Ascending aorta (tissue), 2 donors: ENCODE measurements around the gene SIVA1. TPM values are rescaled to one million over a fixed set of nuclear protein-coding genes. Genes with fewer than 3 reads are reported as not detected.
A peak's percentile ranks its signal among the peaks of the same experiment; 100 is the strongest.

ENCODE experiments used
- DNase-seq, 2 donors: peaks; one replicate each; pipeline ENCODE4 v3.0.0-alpha.2; 2019; ENCODE audit warnings: low spot score in 2 of 2
- H3K27ac ChIP-seq, 2 donors: fragments of 200-600 bp; sonication (generic); one replicate each; pipeline ENCODE4 v1.5.1; 2016 to 2017; ENCODE audit warnings: mild to moderate bottlenecking in 1 of 2
- H3K27me3 ChIP-seq: fragments of 200-600 bp; sonication (generic); one replicate; pipeline ENCODE4 v1.5.1; 2017
- H3K36me3 ChIP-seq, 2 donors: fragments of 200-600 bp; sonication (generic); one replicate each; pipeline ENCODE4 v1.5.1; 2016
- H3K4me1 ChIP-seq, 2 donors: fragments of 200-600 bp; sonication (generic); one replicate each; pipeline ENCODE4 v1.5.1; 2016 to 2017; ENCODE audit warnings: mild to moderate bottlenecking in 1 of 2
- H3K4me3 ChIP-seq, 2 donors: fragments of 200-600 bp; sonication (generic); one replicate each; pipeline ENCODE4 v1.5.1; 2016 to 2017; ENCODE audit warnings: mild to moderate bottlenecking in 1 of 2
- H3K9me3 ChIP-seq, 2 donors: fragments of 200-600 bp; sonication (generic); one replicate each; pipeline ENCODE4 v1.5.1; 2016
- intact Hi-C: fragments of 100-400 bp; cut with DNase I; formaldehyde crosslinking; loops from one replicate; pipeline ENCODE4 v1.15.1; 2023
- total RNA-seq: library from RNA; depleted of rRNA; stranded (reverse); fragments of >200 nt; gene quantifications from one replicate; pipeline ENCODE4 v1.1.0, GENCODE V29; 2016
- TF ChIP-seq, protein P1 (sequence below), 3 experiments: fragments of 200-600 bp in 2 of 3; fragments of 450-650 bp in 1 of 3; sonication (generic) in 2 of 3; IDR thresholded peaks; one replicate each; pipeline ENCODE4 v1.5.1; 2016 to 2019; ENCODE audit warnings: antibody characterized with exemption in 3 of 3, mild to moderate bottlenecking in 1 of 3, moderate library complexity in 1 of 3

SIVA1 gene
- total RNA-seq, 1 donor from 2014 or later, result 410 TPM

DNA sequence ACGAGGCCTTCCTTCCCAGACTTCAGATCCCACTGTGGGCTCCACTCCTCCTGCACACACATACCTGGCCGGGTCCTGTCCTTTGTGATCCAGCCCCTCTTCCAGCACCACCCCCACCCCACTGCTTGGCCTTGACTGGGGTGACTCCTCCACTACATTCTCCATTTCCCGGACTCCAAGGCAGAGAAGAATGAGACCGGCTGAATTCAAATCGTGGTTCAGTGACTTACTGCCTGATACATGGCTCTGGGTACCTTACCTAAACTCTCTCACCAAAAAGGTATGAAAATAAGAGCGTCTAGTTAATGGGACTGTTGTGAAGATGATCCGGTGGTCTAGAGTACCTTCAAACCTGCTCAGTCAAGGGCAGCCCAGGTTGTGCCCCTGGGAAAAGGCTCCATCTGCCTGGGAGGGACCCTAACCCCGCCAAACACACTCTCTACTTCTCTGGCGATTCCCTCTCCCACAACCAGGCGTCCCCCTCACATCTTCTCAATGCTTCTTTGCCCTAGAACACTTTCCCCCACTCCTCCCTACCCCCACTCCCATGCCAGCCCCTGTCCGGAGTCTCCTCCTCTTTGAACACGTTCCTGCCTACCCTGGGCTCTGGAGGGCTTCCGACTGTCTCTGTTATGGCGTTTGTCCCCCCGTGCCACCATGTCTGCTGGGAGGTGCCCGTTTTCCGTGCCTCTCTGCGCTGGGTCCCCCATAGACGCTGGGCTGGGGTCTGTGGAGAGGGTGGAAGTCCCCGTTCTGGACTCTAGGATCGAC, 46.5 kb downstream of the SIVA1 start:
- TF ChIP-seq, protein P1, sequence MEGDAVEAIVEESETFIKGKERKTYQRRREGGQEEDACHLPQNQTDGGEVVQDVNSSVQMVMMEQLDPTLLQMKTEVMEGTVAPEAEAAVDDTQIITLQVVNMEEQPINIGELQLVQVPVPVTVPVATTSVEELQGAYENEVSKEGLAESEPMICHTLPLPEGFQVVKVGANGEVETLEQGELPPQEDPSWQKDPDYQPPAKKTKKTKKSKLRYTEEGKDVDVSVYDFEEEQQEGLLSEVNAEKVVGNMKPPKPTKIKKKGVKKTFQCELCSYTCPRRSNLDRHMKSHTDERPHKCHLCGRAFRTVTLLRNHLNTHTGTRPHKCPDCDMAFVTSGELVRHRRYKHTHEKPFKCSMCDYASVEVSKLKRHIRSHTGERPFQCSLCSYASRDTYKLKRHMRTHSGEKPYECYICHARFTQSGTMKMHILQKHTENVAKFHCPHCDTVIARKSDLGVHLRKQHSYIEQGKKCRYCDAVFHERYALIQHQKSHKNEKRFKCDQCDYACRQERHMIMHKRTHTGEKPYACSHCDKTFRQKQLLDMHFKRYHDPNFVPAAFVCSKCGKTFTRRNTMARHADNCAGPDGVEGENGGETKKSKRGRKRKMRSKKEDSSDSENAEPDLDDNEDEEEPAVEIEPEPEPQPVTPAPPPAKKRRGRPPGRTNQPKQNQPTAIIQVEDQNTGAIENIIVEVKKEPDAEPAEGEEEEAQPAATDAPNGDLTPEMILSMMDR (IDR thresholded peaks at IDR 0.05), result peak in 2 of 3 experiments; percentile 2 to 31
- Histone ChIP-seq H3K9me3 (no peaks in the 10 kb centered on the region), H3K36me3 (no peaks in the 10 kb centered on the region), H3K27me3 (no peaks in the 10 kb centered on the region), H3K4me3 (peak overlapping the region; percentile 75 to 77), H3K27ac (peak overlapping the region; percentile 96 to 99), H3K4me1 (peaks cover 17 to 20% of the 10 kb centered on the region in 2 donors)
- intact Hi-C loops, result loop anchor here (1.0 kb wide), 2 partner anchors 27 to 46 kb away; partner anchors contain the start of gene SIVA1
- no peak for DNase-seq

DNA sequence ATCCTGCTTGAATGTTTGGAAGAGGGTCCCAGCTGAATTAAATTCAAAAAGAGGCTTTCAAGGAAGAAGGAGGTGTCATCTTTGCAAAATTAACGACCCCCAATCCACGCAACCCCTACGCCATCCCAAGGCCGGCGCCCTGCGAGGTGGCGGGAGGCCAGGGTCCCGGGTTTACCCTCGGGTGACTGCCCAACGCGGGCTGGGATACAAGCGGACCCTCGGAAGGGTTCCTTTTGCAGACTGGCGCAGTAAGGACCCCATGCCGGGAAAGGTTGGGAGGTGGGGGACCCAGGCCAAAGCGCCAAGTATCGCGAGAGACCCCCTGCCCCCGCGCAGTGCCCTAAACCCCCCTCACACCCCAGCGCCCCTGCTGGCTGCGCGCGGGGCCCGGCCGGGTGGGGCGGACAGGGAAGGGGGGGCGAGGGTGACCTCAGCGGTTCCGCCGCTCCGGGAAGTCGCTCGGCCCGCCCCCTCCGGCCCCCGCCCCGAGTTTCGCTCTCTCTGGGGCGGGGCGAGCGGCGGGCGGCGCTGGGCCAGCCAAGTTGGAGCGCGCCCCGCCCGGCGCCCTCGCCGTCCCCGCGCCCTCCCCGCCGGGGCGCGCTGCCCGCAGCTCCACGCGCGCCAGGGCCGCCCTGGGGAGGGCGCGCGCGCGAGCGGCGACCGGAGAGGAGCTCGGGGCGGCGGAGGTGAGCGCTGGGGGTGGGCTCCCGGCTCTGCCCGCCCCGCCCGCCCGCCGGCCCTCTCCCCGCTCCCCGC, 47.2 kb downstream of the SIVA1 start:
- H3K4me3 ChIP-seq, result peak overlapping the region; percentile 75 to 77
- peaks cover 17 to 20% of the 10 kb centered on the region in 2 donors for H3K4me1 ChIP-seq
- intact Hi-C loops, result loop anchor here (1.0 kb wide), 2 partner anchors 26 to 47 kb away; partner anchors contain the start of gene SIVA1
- DNase-seq, result peak in 1 of 2 donors; percentile 93
- peak overlapping the region; percentile 96 to 99 for H3K27ac ChIP-seq
- no peaks in the 10 kb centered on the region for H3K36me3 ChIP-seq
- TF ChIP-seq, protein P1 (IDR thresholded peaks at IDR 0.05), result peak; percentile 46 to 62 (median 52)
- no peaks in the 10 kb centered on the region for H3K9me3 ChIP-seq
- H3K27me3 ChIP-seq, result no peaks in the 10 kb centered on the region

- H3K36me3 ChIP-seq, result no peaks in the 10 kb centered on the region
- H3K27me3 ChIP-seq, result no peaks in the 10 kb centered on the region
- no peaks in the 10 kb centered on the region for H3K9me3 ChIP-seq
- intact Hi-C loops, result loop anchor here (1.0 kb wide), 2 partner anchors 25 to 48 kb away; partner anchors contain the start of gene SIVA1
- peak within 1 kb of the TSS; percentile 96 to 99 for H3K27ac ChIP-seq
- H3K4me3 ChIP-seq, result peak within 1 kb of the TSS; percentile 75 to 77
- peaks cover 16 to 21% of the 10 kb centered on the region in 2 donors for H3K4me1 ChIP-seq
- TF ChIP-seq, protein P1 (IDR thresholded peaks at IDR 0.05), result no peak
- DNase-seq, result peak in 1 of 2 donors; percentile 87
Observed at GRCh38 chr14:104800771-104801519, 48.0 kb downstream of the SIVA1 start, which contains the start of gene ZBTB42. Gene ZBTB42 (plus strand): TSS chr14:104801101. CDS start chr14:104801198, 97 bp downstream.

DNA sequence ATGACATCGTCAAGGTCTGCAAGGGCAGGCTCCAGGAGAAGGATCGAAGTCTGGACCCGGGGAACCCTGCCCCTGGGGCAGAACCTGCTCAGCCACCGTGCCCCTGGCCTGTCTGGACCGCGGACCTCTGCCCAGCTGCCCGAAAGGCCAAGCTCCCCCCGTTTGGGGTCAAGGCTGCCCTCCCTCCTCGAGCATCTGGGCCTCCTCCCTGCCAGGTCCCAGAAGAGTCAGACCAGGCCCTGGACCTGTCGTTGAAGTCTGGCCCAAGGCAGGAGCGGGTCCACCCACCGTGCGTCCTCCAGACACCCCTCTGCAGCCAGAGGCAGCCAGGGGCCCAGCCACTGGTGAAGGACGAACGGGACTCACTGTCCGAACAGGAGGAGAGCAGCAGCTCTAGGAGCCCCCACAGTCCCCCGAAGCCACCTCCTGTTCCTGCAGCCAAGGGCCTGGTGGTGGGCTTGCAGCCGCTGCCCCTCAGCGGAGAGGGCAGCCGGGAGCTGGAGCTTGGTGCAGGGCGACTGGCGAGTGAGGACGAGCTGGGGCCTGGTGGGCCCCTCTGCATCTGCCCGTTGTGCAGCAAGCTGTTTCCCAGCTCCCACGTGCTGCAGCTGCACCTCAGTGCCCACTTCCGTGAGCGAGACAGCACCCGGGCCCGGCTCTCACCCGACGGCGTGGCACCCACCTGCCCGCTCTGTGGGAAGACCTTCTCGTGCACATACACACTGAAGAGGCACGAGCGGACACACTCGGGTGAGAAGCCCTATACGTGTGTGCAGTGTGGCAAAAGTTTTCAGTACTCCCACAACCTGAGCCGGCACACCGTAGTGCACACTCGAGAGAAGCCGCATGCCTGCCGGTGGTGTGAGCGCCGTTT, 48.8 kb downstream of the SIVA1 start:
- H3K4me3 ChIP-seq, result peak overlapping the region; percentile 75 to 77
- TF ChIP-seq, protein P1 (IDR thresholded peaks at IDR 0.05), result no peak
- no peaks in the 10 kb centered on the region for H3K36me3 ChIP-seq
- no peak for DNase-seq
- H3K4me1 ChIP-seq, result peaks cover 13 to 18% of the 10 kb centered on the region in 2 donors
- no peaks in the 10 kb centered on the region for H3K27me3 ChIP-seq
- H3K27ac ChIP-seq, result peak overlapping the region; percentile 78 to 80
- intact Hi-C loops, result no loop called here
- no peaks in the 10 kb centered on the region for H3K9me3 ChIP-seq
